Measurements from ENCODE around the gene WDR18.

WDR18 gene

GRCh38 chr19:993831-994393 lies 9.8 kb downstream of the WDR18 start:
- no peak for DNase-seq

GRCh38 chr19:994516-994915 lies 10.4 kb downstream of the WDR18 start:
- no peak for DNase-seq

- no peak for DNase-seq
Observed at GRCh38 chr19:995051-995827, 11.1 kb downstream of the WDR18 start.

- peak in 1 of 2 experiments; percentile 34 for DNase-seq
Observed at GRCh38 chr19:996051-996838, 12.1 kb downstream of the WDR18 start.

- no peak for DNase-seq
Observed at GRCh38 chr19:998064-998463, 13.9 kb downstream of the WDR18 start.

GRCh38 chr19:999379-999719 lies 15.2 kb downstream of the WDR18 start:
- no peak for DNase-seq

- peak in 1 of 2 experiments; percentile 53 for DNase-seq
Observed at GRCh38 chr19:1000095-1000494, 15.9 kb downstream of the WDR18 start, which contains the start of gene GRIN3B. Gene GRIN3B (plus strand): TSS chr19:1000419. CDS start chr19:1000438, 19 bp downstream.

GRCh38 chr19:1000591-1001537 lies 16.7 kb downstream of the WDR18 start:
- DNase-seq = no peak

- DNase-seq = peak; percentile 28 to 38
Observed at GRCh38 chr19:1001538-1002166, 17.5 kb downstream of the WDR18 start.

- no peak for DNase-seq
Observed at GRCh38 chr19:1002600-1002999, 18.5 kb downstream of the WDR18 start.

GRCh38 chr19:1003283-1003682 lies 19.1 kb downstream of the WDR18 start:
- no peak for DNase-seq

GRCh38 chr19:1004204-1004802 lies 20.2 kb downstream of the WDR18 start:
- DNase-seq = no peak

GRCh38 chr19:1004803-1005664 lies 20.9 kb downstream of the WDR18 start:
- DNase-seq = no peak

GRCh38 chr19:1006711-1007398 lies 22.7 kb downstream of the WDR18 start:
- no peak for DNase-seq

- DNase-seq = peak; percentile 27 to 35
Observed at GRCh38 chr19:1007399-1008251, 23.5 kb downstream of the WDR18 start.

GRCh38 chr19:1008268-1009040 lies 24.3 kb downstream of the WDR18 start:
- DNase-seq = no peak

GRCh38 chr19:1009041-1009980 lies 25.2 kb downstream of the WDR18 start:
- DNase-seq = no peak
